ENCODE data around the gene TLX2. TPM values are rescaled to one million over a fixed set of nuclear protein-coding genes. Genes with fewer than 3 reads are reported as not detected.
"Not testable (repeated sequence)": the region's sequence is repeated elsewhere in the genome, so short reads cannot be mapped to it uniquely, and the experiment has no call there.

Gene TLX2
- total RNA-seq, 1 experiment from 2014 or later: not detected

DNA sequence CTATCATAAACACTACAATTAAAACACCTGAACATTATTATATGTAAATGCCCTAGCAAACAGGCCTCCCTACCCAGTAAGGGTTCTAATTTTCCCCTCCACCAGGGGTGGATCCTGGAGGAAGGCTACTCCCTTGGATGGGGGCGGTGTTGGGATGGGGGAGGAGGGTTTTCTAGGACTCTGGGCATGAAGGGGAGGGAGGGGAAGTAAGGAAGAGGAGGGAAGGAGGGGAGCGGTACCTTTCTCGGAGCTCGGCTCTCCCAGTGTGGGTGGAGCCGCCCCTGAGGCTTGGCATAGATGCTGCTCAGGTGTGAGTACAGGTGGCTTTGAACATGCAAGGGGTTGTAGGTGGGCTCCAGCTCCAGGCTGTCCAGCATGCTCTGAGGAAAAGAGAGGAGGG lies 45.7 kb downstream of the TLX2 start:
- no TSS peak for BruUV-seq (replicated peaks)
- H3K4me3 ChIP-seq (ENCODE audit: low read depth, low read length, poor library complexity, severe bottlenecking): no peak overlapping the region
- H3K27me3 ChIP-seq (replicated peaks; ENCODE audit: insufficient read depth, low read depth, low read length, poor library complexity): no peaks in the 10 kb centered on the region
- no peak overlapping the region for H3K27ac ChIP-seq (ENCODE audit: low read depth, low read length, poor library complexity, severe bottlenecking)
- TF ChIP-seq, protein P1, sequence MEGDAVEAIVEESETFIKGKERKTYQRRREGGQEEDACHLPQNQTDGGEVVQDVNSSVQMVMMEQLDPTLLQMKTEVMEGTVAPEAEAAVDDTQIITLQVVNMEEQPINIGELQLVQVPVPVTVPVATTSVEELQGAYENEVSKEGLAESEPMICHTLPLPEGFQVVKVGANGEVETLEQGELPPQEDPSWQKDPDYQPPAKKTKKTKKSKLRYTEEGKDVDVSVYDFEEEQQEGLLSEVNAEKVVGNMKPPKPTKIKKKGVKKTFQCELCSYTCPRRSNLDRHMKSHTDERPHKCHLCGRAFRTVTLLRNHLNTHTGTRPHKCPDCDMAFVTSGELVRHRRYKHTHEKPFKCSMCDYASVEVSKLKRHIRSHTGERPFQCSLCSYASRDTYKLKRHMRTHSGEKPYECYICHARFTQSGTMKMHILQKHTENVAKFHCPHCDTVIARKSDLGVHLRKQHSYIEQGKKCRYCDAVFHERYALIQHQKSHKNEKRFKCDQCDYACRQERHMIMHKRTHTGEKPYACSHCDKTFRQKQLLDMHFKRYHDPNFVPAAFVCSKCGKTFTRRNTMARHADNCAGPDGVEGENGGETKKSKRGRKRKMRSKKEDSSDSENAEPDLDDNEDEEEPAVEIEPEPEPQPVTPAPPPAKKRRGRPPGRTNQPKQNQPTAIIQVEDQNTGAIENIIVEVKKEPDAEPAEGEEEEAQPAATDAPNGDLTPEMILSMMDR (conservative IDR thresholded peaks at IDR 0.05; ENCODE audit: low read depth, low read length): no peak
- no peak for TF ChIP-seq EZH2 (IDR thresholded peaks at IDR 0.05; ENCODE audit: borderline replicate concordance, low read depth, low read length, poor library complexity, severe bottlenecking)
- no peaks in the 10 kb centered on the region for H3K9me3 ChIP-seq (ENCODE audit: low read depth, low read length, poor library complexity, severe bottlenecking)
- no peak for DNase-seq (ENCODE audit: low spot score)
- intact Hi-C loops (cut with micrococcal nuclease; ENCODE audit: unreplicated experiment): no loop called here
- POLR2A ChIA-PET (ENCODE audit: low non-redundant PET): no interaction called here
- peaks cover 7% of the 10 kb centered on the region for H3K36me3 ChIP-seq (ENCODE audit: insufficient read depth, low read length, poor library complexity, severe bottlenecking)
- no peaks in the 10 kb centered on the region for H3K4me1 ChIP-seq (ENCODE audit: insufficient read depth, low read length, poor library complexity, severe bottlenecking)
- CTCF ChIA-PET: no interaction called here

DNA sequence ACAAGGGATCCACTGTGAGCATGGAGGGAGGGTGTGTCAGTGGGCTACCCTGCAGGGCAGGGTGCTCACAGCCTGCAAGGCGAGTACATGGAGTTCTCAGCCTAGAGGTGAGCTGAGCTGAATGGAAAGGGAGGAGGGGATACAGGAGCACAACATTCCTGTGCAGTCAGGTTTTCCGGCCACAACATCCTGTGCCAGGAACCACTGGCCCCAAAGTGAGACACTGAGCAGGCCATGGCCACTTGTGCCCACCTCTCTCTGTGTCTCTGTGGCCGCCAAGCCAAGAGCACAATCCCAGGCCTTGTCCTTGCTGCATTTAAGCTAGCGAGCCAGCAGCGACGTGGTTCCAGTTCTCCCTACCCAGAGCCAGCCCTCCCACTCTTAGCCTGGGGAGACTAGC lies 46.3 kb downstream of the TLX2 start:
- CTCF ChIA-PET: no interaction called here
- intact Hi-C loops (cut with micrococcal nuclease; ENCODE audit: unreplicated experiment): no loop called here
- Histone ChIP-seq H3K36me3 (ENCODE audit: insufficient read depth, low read length, poor library complexity, severe bottlenecking) (peaks cover 7% of the 10 kb centered on the region), H3K9me3 (ENCODE audit: low read depth, low read length, poor library complexity, severe bottlenecking) (no peaks in the 10 kb centered on the region), H3K4me3 (ENCODE audit: low read depth, low read length, poor library complexity, severe bottlenecking) (no peak overlapping the region), H3K27me3 (replicated peaks; ENCODE audit: insufficient read depth, low read depth, low read length, poor library complexity) (no peaks in the 10 kb centered on the region), H3K4me1 (ENCODE audit: insufficient read depth, low read length, poor library complexity, severe bottlenecking) (no peaks in the 10 kb centered on the region), H3K27ac (ENCODE audit: low read depth, low read length, poor library complexity, severe bottlenecking) (no peak overlapping the region)
- no TSS peak for BruUV-seq (replicated peaks)
- POLR2A ChIA-PET (ENCODE audit: low non-redundant PET): interaction anchor here (0.6 kb wide), 1 partner anchor 462 kb away, joined by 8 read pairs; no protein-coding TSS in a partner anchor
- DNase-seq (ENCODE audit: low spot score): no peak
- TF ChIP-seq EZH2 (IDR thresholded peaks at IDR 0.05; ENCODE audit: borderline replicate concordance, low read depth, low read length, poor library complexity, severe bottlenecking): no peak
- TF ChIP-seq, protein P1 (conservative IDR thresholded peaks at IDR 0.05; ENCODE audit: low read depth, low read length): no peak

DNA sequence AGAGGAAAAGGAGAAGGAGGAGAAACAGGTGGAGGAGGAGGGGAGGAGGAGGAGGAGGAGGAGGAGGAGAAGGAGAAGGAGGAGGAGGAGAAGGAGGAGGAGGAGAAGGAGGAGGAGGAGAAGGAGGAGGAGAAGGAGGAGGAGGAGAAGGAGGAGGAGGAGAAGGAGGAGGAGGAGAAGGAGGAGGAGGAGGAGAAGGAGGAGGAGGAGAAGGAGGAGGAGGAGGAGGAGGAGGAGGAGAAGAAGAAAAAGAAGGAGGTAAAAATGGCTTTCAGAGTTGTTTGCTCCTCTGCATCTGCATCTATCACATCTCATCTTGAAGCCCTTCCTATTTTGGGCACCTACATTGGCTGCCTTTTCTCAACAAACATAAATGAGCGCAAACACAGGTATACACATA lies 46.8 kb downstream of the TLX2 start:
- H3K36me3 ChIP-seq (ENCODE audit: insufficient read depth, low read length, poor library complexity, severe bottlenecking); H3K4me1 ChIP-seq (ENCODE audit: insufficient read depth, low read length, poor library complexity, severe bottlenecking); H3K27me3 ChIP-seq (replicated peaks; ENCODE audit: insufficient read depth, low read depth, low read length, poor library complexity); intact Hi-C loops (cut with micrococcal nuclease; ENCODE audit: unreplicated experiment); H3K4me3 ChIP-seq (ENCODE audit: low read depth, low read length, poor library complexity, severe bottlenecking); DNase-seq (ENCODE audit: low spot score); BruUV-seq (replicated peaks); H3K9me3 ChIP-seq (ENCODE audit: low read depth, low read length, poor library complexity, severe bottlenecking); CTCF ChIA-PET; H3K27ac ChIP-seq (ENCODE audit: low read depth, low read length, poor library complexity, severe bottlenecking): not testable (repeated sequence)
- POLR2A ChIA-PET (ENCODE audit: low non-redundant PET): interaction anchor here (0.6 kb wide), 1 partner anchor 462 kb away, joined by 8 read pairs; no protein-coding TSS in a partner anchor

DNA sequence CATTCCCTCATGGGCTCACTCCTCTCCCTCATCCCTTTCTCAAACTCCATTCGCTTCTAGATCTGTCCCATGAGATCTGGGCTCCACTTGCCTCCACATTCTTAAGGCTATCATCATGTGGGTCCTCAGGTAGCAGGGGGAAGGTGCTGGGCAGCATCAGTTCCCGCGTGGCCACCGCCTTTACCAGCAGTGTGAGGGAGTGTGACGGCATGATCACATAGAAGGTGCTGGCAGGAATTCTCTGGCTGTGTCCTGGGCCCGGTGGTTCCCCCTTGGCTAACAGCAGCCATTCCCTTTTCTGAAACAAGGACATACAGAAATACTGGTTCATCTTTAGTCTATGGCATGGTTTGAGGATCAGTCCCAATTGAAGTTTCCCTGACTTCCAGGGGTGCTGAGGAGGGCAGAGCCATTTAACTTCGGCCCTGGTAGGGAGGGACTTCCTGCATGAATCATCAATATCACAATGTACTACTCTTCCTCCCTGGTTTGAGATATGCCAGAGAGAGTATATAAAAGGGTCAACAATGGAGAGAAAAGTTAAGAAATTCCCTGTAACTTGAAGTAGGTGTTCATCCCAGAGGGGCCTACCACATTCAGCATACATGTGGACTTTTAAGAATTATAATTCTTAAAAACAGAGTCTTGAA lies 48.0 kb downstream of the TLX2 start:
- Histone ChIP-seq H3K27ac (ENCODE audit: low read depth, low read length, poor library complexity, severe bottlenecking) (no peak overlapping the region), H3K27me3 (replicated peaks; ENCODE audit: insufficient read depth, low read depth, low read length, poor library complexity) (no peaks in the 10 kb centered on the region), H3K4me1 (ENCODE audit: insufficient read depth, low read length, poor library complexity, severe bottlenecking) (no peaks in the 10 kb centered on the region), H3K9me3 (ENCODE audit: low read depth, low read length, poor library complexity, severe bottlenecking) (no peaks in the 10 kb centered on the region), H3K4me3 (ENCODE audit: low read depth, low read length, poor library complexity, severe bottlenecking) (no peak overlapping the region), H3K36me3 (ENCODE audit: insufficient read depth, low read length, poor library complexity, severe bottlenecking) (no peaks in the 10 kb centered on the region)
- intact Hi-C loops (cut with micrococcal nuclease; ENCODE audit: unreplicated experiment): no loop called here
- no TSS peak for BruUV-seq (replicated peaks)
- CTCF ChIA-PET: no interaction called here
- POLR2A ChIA-PET (ENCODE audit: low non-redundant PET): no interaction called here
- TF ChIP-seq EZH2 (IDR thresholded peaks at IDR 0.05; ENCODE audit: borderline replicate concordance, low read depth, low read length, poor library complexity, severe bottlenecking): no peak
- TF ChIP-seq, protein P1 (conservative IDR thresholded peaks at IDR 0.05; ENCODE audit: low read depth, low read length): no peak
- no peak for DNase-seq (ENCODE audit: low spot score)
